HuH-7 (cell line): Measurements from ENCODE around the gene EPB41L1.

Source experiments
- DNase-seq: peaks from one replicate; pipeline ENCODE4 v3.0.0; 2011; ENCODE audit warnings: low spot score

Gene EPB41L1

DNA sequence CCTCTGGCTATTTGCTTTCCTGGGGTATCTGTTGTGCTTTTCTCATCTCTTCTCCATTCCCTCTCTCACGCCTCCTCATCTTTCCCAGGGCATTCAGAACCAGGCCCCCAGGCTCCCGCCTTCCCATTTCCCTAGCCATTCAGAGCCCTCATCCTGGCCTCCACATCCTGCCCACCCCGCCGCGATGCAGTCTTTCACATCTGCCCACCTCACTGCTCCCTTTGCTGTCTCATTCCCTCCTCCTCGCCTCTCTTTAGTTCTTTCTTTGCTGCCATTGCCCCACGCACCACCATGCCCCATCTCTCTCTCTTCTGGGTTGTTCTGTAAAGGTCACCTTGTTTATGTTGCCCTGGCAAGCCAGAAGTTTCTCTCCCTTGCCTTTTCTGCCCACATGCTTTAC, 71.1 kb downstream of the EPB41L1 start:
- no peak for DNase-seq

DNA sequence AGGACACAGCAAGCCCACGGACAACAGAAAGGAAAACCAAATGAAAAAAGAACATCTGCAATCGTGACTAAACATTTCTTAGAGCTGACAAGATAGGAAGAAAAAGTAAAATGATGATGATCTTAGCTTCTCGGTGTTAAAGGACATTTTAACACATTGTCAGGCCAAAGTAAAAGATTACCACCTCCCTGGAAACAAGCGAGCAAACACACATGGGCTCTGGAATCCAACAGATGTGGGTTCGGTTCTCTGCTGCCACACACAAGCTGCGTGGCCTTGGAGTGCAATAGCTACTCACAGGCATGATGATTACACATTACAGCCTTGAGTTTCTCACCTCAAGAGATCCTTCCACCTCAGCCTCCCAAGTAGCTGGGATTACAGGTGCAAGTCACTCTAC, 74.2 kb downstream of the EPB41L1 start:
- no peak for DNase-seq

DNA sequence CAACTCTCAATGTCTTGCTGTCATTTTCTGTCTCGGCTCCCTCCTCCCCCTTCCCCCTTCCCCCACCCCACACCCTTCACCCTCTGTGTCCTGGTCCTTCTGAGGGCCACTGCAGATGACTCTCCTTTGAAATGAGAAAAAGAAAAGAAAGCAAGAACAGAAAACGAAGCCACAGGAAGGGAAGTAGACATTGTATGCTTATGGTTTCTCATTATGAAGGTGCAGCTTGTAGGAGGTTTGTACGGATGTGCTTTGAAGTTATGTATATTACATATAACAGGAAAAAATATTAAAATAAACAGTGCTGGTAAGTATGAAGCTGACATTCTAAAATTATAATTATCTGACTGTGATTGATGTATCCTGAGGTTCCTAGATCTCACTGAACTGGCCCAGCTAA, 75.5 kb downstream of the EPB41L1 start:
- DNase-seq, result no peak

DNA sequence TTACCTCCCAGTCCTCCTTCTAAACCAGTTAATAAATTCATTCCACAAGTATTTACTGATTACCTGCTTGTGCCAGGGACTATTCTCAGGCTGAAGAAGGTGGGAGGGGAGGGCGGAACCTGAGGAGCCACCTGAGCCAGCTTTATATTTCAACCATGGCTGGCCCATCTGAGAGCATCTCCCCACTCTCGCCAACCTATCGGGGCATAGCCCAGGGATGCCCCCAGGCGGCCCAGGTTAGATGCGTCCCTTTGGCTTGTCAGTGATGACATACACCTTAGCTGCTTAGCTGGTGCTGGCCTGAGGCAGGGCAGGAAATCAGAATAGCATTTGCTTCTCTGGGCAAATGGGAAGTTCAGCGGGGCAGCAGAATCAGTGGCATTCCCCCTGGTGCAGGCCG, 76.8 kb downstream of the EPB41L1 start:
- DNase-seq, result no peak

DNA sequence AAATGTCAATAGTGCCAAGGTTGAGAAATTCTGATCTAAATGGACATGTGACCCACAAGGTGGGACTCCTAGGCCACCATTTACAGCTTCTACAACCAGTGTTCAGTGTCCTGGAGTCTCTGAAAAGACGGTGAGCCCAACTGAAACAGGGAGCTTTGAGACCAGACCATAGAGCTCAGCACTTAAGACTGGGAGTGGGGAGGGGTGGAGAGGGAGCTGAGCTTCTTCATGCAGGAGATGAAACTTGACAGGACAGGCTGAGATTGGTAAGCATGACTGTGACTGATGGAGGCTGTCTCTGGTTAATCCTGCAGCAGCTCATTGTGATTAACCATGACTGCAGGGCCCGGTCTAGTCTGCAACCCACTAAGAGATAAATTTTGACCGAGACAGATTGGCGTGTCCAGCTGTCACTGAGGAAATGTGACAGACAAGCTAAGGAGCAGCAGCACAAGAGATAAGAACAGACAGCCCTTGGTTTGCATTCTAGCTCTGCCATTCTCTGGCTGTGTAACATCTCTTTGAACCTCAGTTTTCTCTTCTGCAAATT, 80.3 kb downstream of the EPB41L1 start:
- no peak for DNase-seq

DNA sequence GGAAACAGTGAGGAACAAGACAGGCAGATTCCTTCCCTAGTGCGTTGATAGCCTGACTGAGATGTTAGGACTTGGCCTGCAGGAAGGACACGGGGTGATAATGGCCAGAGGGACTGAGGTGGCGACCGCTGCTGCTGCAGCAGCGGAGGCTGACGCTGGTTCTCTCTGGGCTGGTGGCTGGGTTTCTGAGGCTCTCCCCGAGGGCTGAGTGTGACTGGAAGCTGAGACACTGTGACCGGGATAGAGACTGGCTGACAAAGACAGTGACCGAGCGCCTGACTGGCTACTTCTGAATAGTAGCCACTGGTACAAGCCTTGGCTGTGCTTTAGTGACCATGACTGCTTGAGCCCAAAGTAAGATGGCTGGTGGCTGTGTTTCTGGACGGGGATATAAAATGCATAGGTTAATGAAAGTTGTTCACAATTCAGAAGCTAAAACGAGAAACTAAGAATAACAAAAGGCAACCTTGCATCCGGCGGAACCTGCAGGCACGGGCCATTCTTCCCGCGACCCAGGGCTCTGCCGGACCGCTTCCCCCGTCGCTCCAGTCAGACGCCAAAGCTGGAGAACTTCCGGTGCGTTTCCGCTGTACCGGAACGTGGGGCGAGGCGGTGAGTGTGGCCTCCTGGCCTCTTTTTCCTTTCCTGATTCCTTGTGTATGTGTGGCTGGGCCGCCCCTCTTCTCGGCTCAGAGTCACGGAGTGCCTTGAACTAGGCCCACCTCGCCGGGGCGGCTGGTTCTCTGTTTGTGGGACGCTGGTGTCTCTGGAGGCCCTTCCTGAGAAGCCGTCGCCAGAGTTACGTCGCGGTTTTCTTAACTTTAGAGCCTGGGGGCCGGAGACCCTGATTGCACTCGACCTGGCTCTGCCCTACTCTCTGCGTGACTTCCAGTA, 81.6 kb downstream of the EPB41L1 start, which contains the start of gene AAR2:
Gene AAR2 (plus strand): TSS at position 587 of the 894 bp plus-strand sequence. CDS start 3,391 bp downstream, outside the sequence.
- peak; percentile 80 for DNase-seq

DNA sequence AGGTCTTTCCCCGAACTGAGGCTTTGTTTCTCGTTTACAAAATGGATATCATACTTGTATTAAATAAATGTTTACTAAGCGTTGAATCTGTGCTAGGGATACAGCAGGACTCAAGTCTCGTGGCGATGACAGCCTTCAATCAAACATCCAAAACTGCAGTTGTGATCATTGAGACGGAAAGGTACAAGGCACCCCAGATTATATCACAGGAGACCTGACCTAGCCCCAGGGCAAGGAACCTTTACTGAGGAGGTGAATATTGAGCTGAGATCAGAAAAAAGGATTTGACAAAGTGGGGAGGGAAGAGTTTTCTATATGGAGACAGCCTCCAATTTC, 82.2 kb downstream of the EPB41L1 start:
- DNase-seq, result no peak

DNA sequence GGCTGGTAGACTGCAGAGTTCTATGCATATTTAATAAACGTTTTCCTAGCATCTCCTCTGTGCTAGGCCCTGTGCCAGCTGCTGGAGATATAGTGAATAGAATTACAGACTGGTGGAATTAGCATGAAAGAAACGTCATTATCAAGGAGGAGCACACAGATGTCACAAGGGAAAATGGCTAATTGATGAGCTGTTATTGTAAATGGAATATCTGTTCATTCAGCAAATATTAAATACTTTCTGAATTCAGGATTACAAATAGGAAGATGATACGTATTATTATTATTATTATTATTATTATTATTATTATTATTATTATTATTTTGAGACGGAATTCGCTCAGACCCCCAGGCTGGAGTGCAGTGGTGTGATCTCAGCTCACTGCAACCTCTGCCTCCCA, 82.9 kb downstream of the EPB41L1 start:
- DNase-seq, result no peak

DNA sequence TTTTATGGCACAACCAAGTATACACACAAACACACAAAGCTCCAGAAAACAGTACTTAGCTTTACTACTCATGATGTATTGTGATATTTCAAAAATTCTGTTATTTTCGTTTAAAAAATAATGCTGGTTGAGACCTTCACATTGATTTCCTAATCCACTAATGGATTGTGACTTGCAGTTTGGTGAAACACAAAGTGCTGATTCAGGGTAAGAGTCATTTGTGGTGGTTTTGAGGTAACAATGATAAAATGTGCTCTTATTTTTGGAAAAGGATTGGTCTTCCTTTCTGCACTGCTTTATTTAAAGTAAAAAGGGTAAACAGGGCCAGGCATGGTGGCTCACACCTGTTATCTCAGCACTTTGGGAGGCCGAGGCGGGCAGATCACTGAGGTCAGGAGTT, 83.6 kb downstream of the EPB41L1 start:
- no peak for DNase-seq

DNA sequence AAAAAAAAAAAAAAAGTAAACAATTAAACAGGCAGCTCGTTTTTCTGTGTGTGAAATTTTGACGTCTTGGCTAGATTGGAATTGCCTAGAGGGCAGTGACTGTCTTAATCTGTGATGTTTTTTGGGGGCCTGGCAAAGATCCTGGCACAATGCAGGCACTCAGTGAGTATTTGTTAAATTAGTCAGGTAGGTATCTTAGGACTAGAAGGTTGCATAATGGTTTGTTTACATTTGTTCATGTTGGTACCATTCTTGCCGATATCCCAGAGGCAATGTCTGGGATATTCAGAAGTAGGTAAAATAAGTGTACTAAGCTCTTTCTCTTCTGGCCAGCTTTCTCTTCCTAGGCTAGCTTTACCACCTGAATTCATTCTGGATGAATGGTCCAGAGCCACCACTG, 84.2 kb downstream of the EPB41L1 start:
- no peak for DNase-seq

DNA sequence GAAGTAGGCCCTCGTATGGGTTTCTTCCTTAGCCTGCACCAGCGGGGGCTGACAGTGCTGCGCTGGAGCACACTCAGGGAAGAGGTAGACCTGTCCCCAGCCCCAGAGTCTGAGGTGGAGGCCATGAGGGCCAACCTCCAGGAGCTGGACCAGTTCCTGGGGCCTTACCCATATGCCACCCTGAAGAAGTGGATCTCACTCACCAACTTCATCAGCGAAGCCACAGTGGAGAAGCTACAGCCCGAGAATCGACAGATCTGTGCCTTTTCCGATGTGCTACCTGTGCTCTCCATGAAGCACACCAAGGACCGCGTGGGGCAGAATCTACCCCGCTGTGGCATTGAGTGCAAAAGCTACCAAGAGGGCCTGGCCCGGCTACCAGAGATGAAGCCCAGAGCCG, 85.5 kb downstream of the EPB41L1 start:
- no peak for DNase-seq

DNA sequence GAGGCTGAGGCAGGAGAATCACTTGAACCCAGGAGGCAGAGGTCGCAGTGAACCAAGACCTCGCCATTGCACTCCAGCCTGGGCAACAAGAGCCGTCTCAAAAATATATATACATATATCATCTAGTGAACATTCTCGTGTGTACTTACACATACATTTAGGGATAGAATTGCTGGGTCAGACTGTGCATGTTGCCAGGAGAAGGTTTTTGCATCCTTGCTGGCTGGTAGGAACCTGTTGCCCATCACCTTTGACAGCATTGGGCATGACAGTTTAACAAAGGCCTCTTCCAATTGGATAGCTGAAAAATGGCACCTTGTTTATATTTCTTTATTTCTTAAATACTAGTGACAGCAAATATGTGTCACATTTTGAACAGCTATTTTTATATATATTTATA, 87.1 kb downstream of the EPB41L1 start:
- DNase-seq, result no peak

DNA sequence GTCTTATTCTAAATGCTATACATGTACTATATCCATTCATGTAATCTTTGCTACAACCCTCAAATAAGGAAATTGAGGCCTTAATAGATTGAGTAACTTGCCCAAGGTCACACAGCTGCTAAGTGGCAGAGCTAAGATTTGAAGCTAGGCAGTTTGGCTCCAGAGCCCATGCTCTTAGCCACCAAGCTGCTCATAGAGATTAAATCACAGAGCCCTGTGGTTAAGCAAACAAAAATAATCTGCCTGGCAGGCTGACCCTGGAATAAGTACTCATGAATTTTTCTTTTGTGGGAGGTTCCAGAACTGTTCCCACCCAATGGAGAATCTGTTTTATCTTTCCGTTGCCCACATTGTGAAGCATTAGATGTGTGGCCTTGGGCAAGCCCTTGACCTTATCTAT, 89.2 kb downstream of the EPB41L1 start:
- DNase-seq, result no peak

DNA sequence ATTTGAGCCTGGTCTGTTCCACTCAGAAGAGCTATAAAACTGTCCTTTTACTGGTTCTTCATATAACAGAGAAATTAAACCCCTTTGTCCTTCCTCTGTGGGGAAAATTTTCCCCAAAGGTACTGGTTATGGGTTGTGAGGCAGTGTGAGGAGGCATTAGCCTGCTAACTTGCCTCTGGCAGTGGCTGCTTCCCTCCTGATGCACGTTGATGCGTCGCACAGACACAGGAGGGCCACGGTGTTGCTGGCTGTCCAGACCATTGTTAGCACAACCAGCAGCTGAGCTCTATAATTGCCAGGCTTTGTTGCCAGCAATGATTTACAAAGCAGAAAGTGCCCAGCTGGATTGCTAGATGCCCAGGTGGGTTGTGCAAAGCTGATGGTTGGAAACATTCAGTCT, 91.9 kb downstream of the EPB41L1 start:
- no peak for DNase-seq

DNA sequence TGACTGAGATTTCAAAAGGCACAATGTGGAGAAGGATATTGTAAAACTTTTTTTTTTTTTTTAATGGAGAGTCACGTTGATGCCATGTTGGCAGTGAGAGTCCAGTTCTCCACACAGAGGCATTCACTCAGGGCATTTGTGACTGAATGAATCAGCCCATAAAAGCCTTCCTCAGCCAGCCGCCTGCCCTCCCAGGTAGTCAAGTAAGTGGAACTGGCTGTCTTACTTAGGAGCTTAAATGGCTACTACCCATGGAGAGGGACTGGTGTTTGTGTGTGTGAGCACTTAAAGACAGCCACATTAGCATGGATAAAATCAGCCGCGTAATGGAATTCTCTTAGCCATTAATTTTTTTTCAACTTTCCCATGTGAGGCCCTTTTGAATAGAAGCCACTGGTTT, 94.3 kb downstream of the EPB41L1 start:
- no peak for DNase-seq

DNA sequence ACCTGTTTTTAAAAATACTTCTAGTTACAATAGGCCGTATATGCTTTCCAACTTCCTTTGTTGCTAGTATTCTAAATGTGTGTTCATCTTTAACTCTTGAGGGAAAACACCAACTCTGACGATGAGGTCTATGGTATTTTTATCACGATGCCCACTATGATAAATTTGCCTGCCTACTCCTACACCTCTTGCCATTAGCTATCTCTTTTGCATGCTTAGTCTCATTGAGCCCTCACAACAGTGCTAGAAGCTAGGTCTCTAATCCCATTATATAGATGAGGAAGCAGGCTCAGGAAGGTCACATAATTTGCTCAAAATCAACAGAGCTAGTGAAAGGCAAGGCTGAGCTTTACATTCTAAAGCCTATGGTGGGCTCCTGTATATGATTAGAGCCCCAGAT, 94.9 kb downstream of the EPB41L1 start:
- no peak for DNase-seq

DNA sequence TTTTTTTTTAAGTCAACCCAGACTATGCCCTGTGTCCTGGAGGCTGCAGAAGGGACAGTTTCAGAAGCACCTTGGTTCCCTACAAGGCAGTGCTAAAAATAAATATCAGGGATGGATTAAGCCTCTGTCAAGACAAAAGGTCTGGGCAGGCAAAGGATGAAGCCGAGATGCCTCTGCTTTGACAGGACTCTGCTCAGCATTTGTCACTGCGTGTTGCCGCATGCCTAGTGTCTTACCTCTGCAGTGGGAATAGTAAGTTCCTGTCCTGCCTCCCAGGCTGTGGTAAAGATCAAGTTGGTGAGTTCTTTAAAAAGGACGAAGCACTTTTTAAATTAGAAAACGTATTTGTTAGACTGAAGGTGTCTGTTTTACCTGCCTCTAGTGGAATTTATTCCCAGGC, 96.9 kb downstream of the EPB41L1 start:
- no peak for DNase-seq

DNA sequence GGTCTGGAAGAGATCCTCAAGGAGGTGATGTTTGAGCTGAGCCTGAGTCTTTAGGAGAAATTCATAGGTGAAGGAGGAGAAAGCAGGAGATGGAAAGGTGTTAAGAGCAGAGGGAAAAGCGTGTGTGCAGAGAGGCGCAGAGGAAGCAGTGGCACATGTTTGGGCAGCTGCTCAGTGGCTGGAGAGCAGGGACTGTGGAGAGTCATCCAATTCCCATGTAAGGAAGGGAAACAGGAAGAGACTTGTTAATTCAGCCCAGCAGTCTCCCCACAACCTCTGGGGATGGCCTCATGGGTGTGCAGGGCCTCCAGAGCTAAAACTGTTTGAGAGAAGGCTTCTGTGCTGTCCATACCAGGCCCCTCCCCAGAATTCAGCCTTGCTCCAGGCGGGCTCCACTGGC, 98.0 kb downstream of the EPB41L1 start:
- DNase-seq, result no peak

DNA sequence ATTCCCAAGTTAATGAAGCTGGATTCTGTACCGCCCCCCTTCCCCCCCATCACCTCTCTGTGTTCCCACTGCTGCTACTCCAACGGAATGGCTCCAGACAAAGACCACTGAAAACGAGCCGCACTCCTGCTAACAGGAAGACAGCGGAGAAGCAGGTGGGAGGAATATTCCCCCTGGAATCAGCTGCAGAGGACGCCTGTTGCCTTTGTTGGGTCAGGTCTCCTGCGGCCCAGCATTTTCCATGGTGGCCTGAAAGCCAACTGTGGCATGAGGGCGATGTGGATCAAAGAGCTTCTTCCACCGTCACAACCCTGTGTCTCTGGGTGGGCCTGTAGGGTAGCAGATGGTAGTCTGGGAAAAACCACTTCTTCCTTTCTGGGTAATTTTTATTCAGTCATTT, 98.5 kb downstream of the EPB41L1 start:
- DNase-seq, result no peak

DNA sequence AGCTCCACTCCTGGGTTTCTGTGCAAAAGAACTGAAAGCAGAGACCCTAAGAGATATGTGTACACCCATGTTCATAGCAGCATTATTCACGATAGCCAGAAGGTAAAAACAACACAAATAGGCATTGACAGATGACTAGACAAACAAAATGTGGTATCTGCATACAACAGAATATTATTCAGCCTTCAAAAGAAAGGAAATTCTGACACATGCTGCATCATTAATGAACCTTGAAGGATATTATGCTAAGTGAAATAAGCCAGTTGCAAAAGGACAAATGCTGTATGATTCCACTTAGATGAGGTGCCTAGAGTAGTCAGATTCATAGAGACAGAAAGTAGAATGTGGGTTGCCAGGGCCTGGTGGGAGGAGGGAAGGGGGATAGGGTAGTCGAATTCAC, 99.5 kb downstream of the EPB41L1 start:
- DNase-seq, result no peak

DNA sequence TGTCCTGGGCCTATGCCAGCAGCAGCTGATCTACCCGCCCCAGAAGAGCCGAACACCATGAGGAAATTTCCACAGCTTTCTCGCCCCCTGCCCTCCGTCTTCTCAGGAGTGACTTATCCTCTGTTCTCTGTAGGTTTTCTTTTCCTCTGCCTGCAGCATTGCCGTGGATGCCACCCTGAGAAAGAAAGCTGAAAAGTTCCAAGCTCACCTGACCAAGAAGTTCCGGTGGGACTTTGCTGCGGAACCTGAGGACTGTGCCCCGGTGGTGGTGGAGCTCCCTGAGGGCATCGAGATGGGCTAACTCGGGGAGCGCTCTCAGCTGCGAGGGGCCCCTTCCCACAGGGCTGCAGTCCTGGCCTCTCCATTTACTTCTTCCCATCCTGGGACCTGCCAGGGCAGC, 100.9 kb downstream of the EPB41L1 start:
- DNase-seq, result no peak

DNA sequence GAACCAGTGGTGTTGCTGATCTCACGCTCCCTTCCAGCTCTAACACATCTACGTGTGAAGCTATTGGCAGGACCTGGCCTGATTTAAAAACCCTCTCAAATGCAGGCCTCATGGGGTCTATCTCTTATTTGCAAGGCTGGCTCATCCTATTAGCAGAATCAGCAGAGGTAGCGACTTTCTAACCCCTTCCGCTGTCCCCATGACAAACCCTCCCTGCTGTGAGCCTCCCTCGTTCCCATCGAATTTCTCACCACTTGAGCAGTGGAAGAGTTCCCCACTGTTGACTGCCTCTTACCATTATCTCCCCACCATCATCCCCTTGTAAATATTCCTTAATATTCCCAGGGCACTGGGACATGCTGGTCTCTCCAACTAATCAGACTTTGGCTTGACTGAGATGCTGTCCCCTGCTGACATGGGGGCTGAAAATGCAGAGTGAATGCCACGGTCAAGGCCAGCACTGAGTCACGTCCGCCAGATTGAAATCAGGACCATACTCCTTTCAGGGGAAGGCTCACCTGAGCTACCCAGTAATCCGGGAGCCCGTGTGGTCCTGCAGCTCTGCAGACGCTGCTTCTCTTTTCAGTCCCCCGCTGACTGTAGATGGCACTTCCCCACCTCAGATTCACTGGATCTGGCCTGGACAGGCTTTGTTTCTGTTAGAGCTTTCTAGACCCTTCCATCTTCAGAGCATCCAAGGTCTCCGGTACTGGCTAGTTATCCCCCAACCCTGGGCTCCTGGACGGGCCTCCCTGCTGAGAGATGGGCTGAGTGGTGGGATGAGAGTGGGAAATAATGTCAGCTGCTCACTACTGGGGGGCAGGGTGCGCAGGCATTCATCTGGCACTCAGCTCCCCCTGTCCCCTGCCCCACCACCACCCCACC, 104.9 kb downstream of the EPB41L1 start:
- no peak for DNase-seq

DNA sequence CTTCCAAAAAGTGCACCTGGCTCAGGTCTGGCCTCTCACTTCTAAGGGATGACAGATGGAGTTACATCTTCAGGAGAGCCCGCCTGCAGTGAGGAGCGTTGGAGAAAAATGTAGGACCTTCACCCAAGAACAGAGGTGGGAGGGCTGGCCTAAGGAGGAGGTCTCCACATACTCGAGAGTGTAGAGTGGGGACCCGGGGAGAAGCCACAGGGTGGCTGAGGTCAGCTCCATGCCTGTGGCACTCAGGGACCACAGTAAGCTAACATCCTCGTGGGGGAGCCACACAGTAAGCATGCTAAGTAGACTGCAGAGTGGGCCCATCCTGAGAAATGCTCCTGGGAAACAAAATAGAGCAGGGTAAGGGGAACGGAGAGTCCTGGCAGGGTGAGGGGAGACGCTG, 105.8 kb downstream of the EPB41L1 start:
- DNase-seq, result no peak
